ENCODE data around the gene PPP1R12B.
"Not testable (repeated sequence)": the region's sequence is repeated elsewhere in the genome, so short reads cannot be mapped to it uniquely, and the experiment has no call there.

The PPP1R12B gene

DNA sequence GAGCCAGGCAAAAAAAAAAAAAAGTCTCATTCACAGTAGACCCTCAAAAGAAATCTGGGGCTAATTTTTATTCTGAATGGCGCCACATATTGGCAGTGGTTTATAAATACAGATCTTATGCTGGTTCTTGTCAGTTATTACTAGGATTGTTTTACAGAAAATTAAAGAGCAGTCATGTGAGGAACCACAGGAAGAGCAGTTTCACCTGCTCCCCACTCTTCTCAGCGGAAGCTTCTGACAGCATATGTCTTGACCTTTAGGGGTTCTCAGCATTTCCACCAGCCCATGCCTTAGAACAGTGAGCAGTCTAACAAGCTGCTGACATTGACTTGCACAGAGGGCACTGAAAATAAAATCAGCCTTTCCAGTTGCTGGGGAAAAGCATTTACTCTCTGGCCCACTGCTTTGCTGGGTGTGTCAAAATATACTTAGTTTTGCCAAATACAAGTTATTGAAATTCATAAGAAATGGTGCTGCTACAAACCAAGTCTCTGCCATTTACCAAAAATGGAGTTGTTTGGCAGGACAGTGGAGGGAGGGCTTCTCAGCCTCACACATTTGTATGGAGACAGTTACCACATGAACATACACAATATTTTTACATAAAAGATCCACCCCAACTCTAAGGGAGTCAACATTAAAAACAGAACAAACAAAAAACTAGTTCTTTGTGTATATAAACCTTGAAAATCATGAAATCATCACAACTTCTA lies 217.5 kb downstream of the PPP1R12B start:
- DNase-seq = no peak

GRCh38 chr1:202567738-202568137 lies 219.2 kb downstream of the PPP1R12B start:
- DNase-seq = no peak

DNA sequence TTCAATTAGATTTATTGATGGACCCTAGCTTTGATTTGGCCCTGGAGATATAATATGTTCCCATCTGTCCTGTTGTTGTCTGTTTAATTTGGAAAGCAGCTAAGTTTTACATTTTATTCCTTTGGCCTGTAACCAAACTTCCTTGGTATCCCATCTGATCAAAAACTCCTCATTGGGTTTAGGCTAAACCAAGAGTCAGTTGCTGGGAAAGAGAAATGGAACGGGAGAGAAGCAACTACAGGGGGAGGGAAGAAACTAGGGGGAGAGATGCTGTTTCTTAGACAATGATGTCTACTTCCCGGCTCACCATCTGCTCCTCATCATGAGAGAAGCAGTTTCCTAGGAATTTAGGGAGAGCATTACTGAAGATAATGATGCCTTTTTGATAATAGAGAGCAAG lies 219.9 kb downstream of the PPP1R12B start:
- DNase-seq = no peak

- no peak for DNase-seq
Observed at GRCh38 chr1:202568826-202569225, 220.3 kb downstream of the PPP1R12B start.

DNA sequence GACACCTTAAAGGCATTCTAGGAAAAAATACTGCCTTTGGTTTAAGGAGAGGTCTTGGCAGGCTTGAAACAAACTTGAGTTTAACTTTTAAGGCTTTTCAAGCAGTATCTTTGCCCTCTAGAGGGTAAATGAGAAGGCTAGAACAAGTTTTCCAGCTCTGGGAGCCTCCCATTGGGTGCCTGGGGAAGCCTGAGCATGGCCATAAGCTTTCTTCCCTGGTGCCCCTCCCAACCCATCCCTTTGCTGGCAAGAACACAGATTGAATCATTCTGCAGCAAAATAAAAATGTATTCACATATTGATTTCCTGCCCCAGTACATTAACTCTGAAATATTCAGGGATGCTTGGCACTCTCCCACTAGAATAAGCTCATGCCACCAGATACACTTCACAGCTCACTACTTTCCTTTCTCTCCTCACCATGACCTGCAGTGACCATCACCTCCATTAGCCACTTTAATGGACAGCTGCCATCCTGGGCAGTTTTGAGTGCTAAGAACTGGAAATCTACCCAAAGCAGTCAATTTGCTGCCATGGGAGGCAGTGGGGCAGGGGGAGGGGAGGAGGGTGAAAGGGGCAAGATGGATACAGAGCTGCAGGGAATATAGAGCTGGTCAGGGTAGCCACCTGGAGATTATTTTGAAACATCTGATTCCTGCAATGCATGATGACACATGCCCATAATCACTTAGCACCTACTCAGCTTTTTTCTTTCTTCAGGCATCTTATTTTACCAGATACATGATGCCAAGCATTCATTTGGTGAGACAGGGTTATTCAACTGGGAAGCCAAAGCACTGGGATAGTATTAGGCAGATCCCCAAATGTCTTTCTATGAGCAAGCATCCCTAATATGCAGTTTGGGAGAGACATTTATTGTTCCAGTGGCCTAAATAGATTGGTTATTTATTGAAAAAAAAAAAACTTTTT lies 221.2 kb downstream of the PPP1R12B start:
- no peak for DNase-seq

GRCh38 chr1:202571719-202572339 lies 223.3 kb downstream of the PPP1R12B start:
- DNase-seq = no peak

DNA sequence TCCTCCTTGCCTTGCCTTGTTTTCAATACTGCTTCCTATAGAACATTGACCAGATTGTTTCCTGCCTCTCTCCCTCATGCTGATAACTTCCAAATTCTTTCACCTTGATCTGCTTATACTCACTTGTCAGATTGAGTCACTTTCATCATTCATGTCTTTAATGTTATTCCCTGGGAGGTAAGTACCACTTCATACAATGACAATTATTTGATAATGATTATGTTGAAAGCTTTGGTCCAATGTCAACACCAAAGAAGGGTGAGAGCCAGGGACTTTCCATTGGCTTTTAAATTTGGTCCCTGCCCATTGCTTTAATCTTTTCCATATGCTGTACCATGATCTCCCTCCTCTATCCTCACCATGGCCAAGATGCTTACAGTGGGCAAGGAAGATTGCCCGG lies 224.4 kb downstream of the PPP1R12B start:
- peak; percentile 2 for DNase-seq

- no peak for DNase-seq
Observed at GRCh38 chr1:202575918-202576653, 227.6 kb downstream of the PPP1R12B start.

- DNase-seq = no peak
Observed at GRCh38 chr1:202576816-202577215, 228.3 kb downstream of the PPP1R12B start.

DNA sequence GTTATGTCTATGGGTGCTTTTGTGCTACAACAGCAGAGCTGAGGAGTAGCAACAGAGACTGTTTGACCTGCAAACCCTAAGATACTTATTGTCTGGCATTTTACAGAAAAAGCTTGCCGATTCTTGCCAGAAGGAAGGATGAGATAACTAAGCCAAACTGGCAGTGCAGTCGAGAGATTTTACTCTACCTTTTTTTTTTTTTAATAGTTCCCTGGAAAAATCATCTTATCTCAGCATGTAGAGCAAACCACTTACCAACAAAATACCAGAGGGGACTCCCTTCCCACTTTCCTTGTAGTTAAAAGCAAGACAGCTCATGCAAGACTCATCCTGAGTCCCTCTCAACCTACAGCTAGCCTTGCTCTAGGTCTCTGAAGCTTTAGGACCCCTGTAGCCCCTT lies 228.9 kb downstream of the PPP1R12B start:
- no peak for DNase-seq

DNA sequence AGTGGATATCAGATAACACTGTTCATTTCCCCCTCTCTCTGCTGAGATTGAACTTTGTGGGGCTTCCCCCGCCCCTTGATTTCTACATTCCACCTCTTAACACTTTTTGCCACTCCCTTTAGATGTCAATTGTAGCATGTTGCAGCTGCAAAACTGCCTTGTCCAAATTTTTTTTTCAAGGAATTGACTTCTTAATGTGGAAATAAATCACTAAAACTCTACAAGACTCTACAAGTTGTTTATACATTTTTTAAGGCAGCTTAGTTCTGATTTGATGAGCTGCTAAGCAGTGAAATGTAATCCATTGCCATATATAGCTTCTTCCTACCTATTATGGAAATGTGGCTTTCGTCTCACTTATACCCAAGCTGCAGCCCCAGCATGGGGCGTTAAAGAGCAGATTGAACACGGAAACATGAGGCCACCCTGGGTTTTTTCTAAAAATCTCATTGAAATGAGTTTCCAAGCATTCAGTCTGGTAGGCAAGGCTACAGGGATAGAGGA lies 229.6 kb downstream of the PPP1R12B start:
- DNase-seq = no peak

- DNase-seq = no peak
Observed at GRCh38 chr1:202578565-202578964, 230.1 kb downstream of the PPP1R12B start.

- no peak for DNase-seq
Observed at GRCh38 chr1:202579806-202580205, 231.3 kb downstream of the PPP1R12B start.

- DNase-seq = peak; percentile 3
Observed at GRCh38 chr1:202580619-202581018, 232.1 kb downstream of the PPP1R12B start.

GRCh38 chr1:202582350-202582749 lies 233.9 kb downstream of the PPP1R12B start:
- DNase-seq = not testable (repeated sequence)

DNA sequence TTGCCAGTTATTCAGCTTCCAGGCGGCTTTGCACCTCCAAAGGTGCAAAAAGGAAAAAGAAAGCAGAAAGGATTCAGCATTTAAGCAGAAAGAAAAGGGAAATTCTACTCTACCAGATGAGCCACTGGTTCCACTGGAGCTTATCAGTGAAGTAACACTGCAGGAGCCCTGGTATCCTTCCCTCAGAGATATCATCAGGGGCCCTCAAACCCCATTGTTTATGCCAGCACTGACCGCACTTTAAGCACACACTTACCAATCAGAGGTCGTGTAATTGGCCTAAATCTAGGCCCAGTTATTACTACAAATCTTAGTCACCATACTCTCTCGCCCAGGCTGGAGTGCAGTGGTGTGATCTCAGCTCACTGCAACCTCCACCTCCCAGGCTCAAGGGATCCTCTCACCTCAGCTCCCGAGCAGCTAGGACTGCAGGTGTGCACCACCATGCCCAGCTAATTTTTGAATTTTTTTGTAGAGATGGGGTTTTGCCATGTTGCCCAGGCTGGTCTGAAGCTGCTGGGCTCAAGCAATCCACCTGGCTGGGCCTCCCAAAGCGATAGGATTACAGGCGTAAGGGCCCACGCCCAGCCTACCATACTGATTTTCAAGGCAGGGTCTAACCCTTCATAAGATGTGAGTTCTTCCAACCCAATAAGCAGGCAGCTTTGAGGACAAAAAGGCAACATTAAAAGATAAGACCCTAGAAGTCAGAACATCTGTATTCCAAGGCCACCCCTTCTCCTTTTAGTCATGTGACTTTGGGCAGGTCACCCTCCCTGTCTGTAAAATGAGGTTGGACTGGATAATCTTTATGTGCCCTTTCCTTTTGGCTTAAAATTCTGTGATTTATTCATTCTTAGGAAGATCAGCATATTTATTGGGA lies 236.4 kb downstream of the PPP1R12B start:
- DNase-seq = no peak

GRCh38 chr1:202585590-202585933 lies 237.1 kb downstream of the PPP1R12B start:
- DNase-seq = no peak

DNA sequence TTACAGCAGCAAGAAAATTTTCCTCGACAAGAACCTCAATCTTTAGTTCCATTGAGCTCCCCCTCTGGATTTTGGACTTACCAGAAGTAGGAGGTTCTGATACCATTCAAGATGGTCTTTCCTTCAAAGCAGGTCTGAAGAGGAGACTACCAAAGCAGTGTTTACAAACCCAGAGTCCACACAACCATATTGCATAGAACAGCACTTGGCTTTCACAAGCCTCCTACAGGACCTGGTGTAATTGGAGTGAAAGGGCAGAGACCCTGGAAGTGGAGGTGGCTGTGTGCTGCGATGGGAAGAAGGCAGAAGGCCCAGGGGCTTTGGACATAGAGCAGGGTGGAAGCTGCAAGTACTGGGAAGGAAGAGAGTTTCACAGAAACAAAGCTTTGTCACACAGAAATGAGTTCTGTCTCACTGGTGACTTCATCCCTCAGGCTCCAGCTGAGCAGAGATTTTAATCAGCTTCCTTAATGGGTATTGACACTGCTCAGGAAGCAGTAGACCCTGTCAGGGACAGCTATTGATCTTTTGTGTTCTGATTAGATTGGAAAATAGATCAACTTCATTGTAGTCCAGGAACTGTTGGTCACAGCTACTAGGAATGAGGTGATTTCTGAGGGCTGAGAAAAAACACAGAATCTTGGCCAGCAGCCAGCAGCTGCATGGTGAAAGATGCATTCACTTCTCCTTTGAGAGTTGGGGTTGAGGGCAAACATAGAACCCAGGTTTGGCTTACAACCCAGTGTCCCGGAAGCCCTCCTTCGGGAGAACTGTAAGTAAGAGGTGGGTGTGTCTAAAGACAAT lies 237.7 kb downstream of the PPP1R12B start:
- peak; percentile 26 for DNase-seq

DNA sequence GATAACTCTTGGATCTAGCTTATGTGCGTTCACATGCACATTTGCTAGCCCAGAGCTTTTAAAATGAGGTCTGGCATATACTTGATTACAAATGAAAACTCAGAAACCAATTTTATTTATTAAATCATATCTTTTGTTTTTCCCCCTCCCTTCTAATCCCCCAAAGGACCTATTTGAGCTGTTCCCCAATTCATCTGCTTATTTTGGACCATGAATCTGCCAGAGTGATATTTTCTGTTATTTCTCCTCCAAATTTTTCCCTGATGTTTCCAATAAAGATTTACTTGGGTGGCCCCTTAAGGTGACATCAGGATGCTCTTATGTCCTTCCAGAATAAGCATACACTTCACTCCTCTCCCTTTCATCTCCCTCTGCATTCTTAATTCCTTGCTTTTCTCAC lies 238.4 kb downstream of the PPP1R12B start:
- no peak for DNase-seq

DNA sequence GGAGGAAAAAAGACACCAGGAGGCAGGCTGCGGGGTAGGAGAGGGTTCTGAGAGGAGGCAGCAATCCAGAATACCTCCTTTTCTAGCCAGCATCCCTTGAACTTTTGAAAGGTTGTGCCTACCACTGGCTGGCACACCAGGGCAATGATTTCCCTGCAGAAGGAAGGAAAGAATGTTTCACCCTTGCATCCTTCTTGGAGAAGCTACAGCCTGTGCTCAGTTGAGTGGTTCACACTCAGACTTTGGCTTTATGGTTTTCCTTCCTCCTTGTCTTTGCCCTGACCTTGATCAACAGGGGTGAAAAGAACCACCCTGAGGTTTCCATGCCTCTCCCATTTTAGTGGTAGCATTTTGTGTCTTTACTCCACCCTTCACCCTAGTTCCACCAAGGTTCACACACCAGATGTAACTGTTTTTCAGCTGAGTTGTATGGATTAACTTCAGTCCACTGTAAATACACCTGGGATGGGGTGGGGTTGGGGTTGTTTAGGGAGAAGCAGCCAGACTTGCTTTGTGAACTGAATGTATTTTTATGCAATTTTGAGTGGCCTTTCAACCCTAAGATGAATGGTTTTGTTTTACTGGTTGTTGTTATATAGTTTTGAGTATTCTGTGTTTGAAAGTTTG lies 239.5 kb downstream of the PPP1R12B start:
- no peak for DNase-seq

All from NCI-H1105 (cell line).